HG03175 (cell line): ENCODE measurements around the gene CLEC2B.
A peak's percentile ranks its signal among the peaks of the same experiment; 100 is the strongest.

Source experiments
- ATAC-seq: cut with Tn5 transposase; IDR thresholded peaks from one replicate; pipeline ENCODE4 v1.9.1; 2021; ENCODE audit warnings: mild to moderate bottlenecking, moderate library complexity; ENCODE audit not compliant: unreplicated experiment

Gene CLEC2B

GRCh38 chr12:9870286-9870866, 1.2 kb upstream of the CLEC2B start:
- no peak for ATAC-seq

- ATAC-seq, result no peak
Measured at GRCh38 chr12:9868951-9869306, 225 bp downstream of the CLEC2B start.

GRCh38 chr12:9868311-9868801, 798 bp downstream of the CLEC2B start:
- ATAC-seq, result no peak

GRCh38 chr12:9867531-9867930, 1.6 kb downstream of the CLEC2B start:
- ATAC-seq, result no peak

GRCh38 chr12:9866860-9867269, 2.3 kb downstream of the CLEC2B start:
- no peak for ATAC-seq

- ATAC-seq, result no peak
Measured at GRCh38 chr12:9864913-9865675, 4.1 kb downstream of the CLEC2B start.

GRCh38 chr12:9858135-9858534, 11.0 kb downstream of the CLEC2B start:
- ATAC-seq, result no peak

GRCh38 chr12:9856894-9857293, 12.3 kb downstream of the CLEC2B start:
- ATAC-seq, result no peak

- ATAC-seq, result no peak
Measured at GRCh38 chr12:9856151-9856550, 13.0 kb downstream of the CLEC2B start.

GRCh38 chr12:9851927-9852326, 17.2 kb downstream of the CLEC2B start:
- ATAC-seq, result no peak

GRCh38 chr12:9851050-9851449, 18.1 kb downstream of the CLEC2B start:
- no peak for ATAC-seq

- no peak for ATAC-seq
Measured at GRCh38 chr12:9848899-9849298, 20.3 kb downstream of the CLEC2B start.

- no peak for ATAC-seq
Measured at GRCh38 chr12:9843407-9843806, 25.7 kb downstream of the CLEC2B start.

- no peak for ATAC-seq
Measured at GRCh38 chr12:9831720-9832119, 37.4 kb downstream of the CLEC2B start.

GRCh38 chr12:9829982-9830381, 39.2 kb downstream of the CLEC2B start:
- no peak for ATAC-seq

- ATAC-seq, result no peak
Measured at GRCh38 chr12:9829483-9829882, 39.7 kb downstream of the CLEC2B start.

GRCh38 chr12:9827209-9827888, 41.8 kb downstream of the CLEC2B start, which contains the start of gene KLRF1:
Gene KLRF1, plus strand, starts transcription at chr12:9827481. Its CDS starts 64 bp downstream, at chr12:9827545.
- ATAC-seq, result no peak

GRCh38 chr12:9820281-9820930, 48.7 kb downstream of the CLEC2B start:
- ATAC-seq, result no peak

GRCh38 chr12:9813821-9814798, 55.0 kb downstream of the CLEC2B start:
- ATAC-seq, result peak; percentile 81

- no peak for ATAC-seq
Measured at GRCh38 chr12:9811621-9812020, 57.5 kb downstream of the CLEC2B start.
